ENCODE results near the gene AFF2.

Gene AFF2
- total RNA-seq = 1.2 to 2.6 reads per million in 2 experiments

DNA sequence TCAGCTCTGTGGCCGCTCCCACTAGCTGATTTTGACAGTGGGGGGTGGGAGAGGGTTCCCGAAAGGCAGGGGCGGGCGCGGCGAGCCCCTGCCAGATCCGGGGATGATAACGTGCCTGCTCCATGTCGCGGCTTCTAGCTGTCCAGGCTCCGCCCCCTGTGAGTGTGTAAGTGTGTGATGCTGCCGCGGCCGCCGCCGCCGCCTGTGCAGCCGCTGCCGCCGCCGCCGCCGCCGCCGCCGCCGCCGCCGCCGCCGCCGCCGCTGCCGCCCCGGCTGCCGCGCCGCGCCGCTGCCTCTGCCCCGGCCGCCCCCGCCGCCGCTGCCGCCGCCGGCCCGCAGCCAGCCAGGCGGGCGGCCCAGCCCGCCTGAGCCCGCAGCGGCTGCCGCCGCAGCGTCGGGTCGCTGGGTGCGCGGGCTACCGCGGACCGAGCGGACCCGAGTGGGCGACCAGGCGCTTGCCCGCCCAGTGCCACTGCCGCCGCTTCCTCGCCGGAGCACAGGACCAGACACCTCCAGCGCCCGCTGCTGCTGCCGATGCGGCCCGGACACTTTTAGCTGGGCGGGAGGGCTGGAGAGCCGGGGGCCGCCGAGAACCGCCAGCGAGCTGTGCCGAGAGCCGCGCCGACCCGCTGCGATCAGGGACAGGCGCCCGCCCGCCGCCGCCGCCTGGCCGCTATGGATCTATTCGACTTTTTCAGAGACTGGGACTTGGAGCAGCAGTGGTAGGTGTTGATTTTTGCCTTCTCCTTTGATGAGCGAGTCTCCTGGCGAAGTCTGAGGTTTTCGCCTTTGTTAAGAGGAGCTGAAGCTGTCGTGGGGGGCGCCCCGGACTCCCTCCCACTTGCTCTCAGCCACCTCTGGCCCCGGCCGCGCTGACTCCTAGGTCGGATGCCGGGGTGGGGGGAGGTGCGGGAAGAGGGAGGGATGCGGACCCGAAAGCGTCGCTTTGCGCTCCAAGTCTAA, at the start of gene AFF2:
Gene AFF2 (plus strand): TSS at position 195 of the 963 bp plus-strand sequence. CDS start 481 bp downstream, at position 676.
- no peak for DNase-seq (ENCODE audit: low read depth)

GRCh38 chrX:148457279-148457678, 43.1 kb upstream of the AFF2 start:
- DNase-seq (ENCODE audit: low read depth) = no peak

GRCh38 chrX:148459343-148459742, 41.1 kb upstream of the AFF2 start:
- DNase-seq (ENCODE audit: low read depth) = no peak

DNA sequence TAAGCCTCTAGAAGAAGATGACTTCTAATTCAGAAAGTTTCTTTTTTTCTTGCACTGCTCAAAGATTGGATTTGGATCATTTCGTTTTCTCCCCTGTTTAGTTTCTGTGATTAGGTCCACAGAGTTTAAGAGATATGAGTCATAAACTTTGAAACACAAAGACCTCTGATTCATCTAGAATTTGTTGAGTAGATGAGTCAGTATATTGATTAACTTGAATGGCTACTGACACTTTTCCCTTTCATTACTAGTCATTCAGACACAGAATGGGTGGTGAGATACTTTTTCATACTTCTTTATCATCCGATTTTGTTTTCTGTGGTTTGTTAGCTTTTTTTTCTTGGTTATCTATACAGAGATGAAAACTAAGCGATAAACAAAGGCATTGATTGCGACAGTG, 34.1 kb upstream of the AFF2 start:
- no peak for DNase-seq (ENCODE audit: low read depth)

DNA sequence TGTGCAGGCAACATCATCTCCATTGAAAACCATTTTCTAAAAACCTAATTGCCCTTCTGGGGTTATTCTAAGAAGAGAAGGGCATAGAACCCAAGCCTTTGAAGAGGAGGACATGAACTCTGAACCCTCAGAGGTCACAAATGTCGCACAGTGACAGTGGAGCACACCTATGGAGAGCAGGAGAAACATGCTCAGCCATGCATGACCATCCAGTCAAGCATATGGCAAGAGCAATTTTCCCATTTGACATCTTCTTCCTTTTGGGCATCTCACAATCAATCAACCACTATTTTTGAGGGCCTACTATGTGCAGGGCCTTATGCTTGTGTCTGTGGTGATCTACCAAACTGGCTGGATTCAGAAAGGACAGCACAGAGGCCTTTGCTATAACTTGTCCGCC, 30.1 kb upstream of the AFF2 start:
- DNase-seq (ENCODE audit: low read depth) = no peak

DNA sequence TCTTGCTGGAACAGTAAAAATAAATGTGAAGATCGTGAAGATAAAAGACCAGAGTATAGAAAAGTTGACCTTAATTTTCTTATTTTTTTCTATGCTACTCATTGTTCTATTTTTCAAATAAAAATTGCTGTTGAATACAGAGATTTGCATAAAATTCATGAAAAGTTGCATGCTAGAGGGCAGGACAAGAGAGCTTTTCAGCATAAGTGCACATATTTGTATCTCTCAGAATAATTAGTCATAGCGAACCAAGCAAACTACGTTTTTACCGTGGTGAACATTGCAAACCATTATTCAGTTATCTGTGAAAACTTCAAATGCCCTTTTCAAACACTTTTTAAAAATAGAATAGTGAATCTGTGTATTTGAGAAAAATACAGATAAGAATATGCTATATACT, 26.4 kb upstream of the AFF2 start:
- no peak for DNase-seq (ENCODE audit: low read depth)

DNA sequence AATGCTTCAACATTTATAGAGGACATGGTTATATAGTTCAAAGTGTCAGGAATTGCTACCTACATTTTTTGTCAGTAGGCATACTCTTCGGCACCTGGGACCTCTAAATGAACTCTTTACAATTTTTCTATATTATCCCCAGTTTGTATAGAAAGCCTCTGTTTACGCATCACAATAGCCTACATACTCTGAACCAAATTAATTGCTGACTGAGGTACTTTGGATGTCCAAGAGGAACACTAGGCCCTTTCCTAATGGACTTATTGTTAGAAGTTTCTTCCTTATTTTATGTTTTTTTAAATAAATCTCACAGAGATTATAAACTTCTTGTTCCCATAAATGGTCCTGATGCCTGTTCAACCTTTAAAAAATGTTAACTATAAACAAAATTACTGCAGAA, 8.4 kb upstream of the AFF2 start:
- DNase-seq (ENCODE audit: low read depth) = no peak

GRCh38 chrX:148495176-148495575, 5.2 kb upstream of the AFF2 start:
- DNase-seq (ENCODE audit: low read depth) = no peak

DNA sequence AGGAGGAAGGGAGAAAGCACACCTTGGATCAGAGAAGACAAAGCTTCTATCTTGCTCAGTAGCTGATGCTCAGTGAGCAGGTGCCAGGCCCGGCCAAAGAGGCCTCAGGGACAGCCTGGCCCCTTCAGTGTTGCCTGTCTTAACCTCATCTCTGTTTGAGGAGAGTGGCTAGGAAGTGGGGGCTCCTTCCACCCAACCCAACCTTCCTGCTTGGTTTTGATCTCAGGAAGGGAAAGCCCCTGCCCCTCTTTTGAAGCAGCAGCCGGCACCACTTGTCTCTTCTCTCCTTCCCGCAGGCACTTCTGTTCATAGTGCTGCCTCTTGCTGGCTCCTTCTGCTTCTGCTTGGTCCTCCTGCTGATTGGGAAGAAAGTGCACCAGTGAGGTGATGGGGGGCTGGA, 2.4 kb upstream of the AFF2 start:
- DNase-seq (ENCODE audit: low read depth) = no peak

GRCh38 chrX:148499638-148500422, 587 bp upstream of the AFF2 start:
- no peak for DNase-seq (ENCODE audit: low read depth)

DNA sequence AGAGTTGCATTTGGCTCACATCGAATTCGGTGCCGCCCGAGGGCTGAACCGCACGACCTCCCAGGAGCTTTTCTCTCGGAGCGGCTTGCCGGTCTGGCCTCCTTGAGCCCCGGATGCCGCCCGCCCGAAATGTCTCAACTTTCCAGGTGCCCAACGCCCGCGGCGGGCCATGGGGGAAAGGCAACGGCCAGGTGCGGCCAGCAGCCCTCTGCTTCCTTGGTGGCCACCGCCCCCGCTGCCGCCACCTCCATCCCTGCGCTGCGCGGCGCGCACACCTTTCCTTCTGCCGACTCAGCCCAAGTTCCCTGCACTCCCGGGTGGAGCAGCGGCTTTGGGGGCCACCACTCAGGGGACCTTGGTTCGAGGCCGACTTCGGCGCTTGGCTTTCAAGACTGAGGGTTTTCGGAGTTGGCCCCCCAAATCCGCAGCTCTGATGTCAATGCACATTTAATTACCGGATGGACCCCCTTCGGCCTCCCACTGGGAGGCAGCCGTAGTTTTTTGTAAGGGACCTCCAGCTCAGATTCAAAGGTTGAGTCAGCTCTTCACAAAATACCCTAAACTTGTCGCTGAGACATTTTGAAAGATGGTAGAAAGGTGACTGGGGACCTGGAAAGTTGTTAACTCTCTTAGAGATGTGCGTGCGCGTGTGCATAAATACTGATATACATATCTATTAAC, 1.1 kb downstream of the AFF2 start:
- no peak for DNase-seq (ENCODE audit: low read depth)

DNA sequence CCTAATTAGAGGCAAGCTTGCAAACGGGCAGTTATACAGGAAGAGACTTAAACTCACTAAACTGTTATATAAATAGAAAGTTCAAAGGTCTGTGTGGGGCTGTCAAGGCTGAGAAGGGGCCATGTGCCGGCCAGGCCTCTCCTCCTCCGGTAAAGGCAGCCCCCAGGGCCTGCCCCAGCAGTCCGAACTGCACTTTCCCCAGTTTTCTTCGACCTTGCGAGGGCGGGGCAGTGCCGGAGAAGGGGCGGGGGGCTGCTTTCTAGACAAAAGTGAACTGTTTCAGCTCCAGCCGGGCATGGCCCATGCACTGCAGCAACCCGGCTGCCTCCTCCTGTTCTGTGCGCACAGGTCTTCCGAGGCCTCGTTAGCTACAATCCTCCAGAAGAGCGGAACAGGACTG, 4.1 kb downstream of the AFF2 start:
- no peak for DNase-seq (ENCODE audit: low read depth)

- DNase-seq (ENCODE audit: low read depth) = no peak
Measured at GRCh38 chrX:148507418-148507817, 7.0 kb downstream of the AFF2 start.

DNA sequence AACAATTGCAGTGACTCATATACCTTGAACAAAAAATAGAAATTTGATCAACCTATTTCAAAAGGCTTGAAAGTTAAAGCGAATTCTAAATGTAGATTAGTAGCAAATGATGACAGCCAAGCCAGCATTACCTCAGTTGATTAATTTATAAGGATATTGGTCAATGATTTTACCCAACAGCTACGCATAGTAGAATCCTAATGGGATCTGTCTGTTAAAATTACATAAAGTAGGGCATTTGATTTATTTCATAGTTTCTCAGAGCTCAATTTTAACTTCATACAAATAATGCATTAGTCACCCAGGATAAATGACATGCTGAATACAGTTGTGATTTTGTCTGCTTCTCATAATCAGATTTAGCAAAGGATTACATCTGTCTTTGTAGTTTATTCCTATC, 12.0 kb downstream of the AFF2 start:
- no peak for DNase-seq (ENCODE audit: low read depth)

GRCh38 chrX:148513661-148514060, 13.2 kb downstream of the AFF2 start:
- DNase-seq (ENCODE audit: low read depth) = no peak

DNA sequence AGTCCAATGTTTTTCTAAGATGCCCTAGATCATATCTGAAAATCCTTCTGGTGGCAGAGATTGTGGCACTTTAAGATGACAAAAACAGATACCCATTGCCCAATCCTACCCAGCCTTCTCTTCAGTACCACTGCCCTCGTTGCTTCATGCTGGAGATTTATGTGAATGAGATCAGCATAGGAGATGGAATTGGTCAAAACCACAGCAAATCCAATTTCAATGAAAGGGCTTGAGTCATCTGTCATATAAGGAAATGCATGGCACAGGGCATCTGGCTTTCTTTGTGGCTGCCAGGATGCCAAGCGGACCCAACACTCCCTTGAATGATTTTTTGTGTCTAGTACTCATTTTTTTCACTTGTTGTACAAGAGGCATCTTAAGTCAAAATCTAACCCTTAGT, 16.8 kb downstream of the AFF2 start:
- DNase-seq (ENCODE audit: low read depth) = no peak

DNA sequence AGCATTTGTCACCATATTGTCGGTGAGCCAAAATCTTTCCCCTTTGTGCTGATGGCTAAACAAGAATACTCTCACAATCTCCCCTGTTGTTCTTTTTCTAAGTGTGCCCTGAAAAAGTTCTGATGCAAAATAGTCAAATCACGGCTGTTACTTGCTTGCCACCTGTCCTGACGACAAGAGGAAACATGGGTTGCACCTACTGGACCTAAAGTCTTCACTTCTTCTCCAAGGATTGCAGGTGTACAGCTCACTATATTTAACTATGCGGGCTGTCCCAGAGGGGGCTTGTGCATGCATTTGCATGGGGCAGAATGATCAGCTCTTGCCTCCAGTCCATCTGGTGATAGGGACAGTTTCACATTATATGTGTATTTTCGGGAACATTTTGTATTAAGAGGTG, 21.6 kb downstream of the AFF2 start:
- DNase-seq (ENCODE audit: low read depth) = no peak

DNA sequence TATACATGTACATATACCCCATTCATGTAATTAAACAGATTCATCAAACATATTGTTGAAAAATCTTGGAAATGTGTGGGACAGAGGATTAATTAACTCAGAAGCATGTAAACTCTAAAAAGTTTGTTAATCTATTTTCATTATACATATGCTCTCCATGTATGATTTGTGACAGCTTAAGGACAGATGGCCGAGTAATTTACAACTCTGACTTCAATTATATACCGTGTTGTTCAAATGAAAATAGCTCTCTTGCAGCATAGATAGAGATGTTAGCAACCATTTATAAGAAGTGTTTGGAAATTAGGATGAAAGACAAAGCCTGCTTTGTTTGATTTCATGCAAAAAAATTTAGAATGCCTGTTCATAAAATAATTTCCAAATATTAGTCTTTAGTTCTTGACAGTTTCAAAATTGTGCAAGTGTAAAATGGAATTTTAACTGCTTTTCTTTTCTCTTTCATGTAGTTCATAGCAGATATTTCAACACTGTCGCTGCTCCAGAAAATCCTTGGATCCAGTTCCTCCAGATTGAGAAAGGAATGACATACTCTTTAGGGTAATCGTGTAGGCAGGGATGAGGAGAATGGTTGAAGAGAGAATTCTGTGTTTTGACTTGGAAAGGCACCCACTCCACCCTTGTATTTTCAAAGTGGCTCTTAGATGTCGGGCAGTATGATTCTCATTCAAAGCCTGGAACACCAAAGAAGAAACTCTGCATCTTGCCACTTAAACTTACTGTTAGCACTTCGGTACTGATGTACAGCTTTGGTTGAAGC, 23.1 kb downstream of the AFF2 start:
- DNase-seq (ENCODE audit: low read depth) = no peak

DNA sequence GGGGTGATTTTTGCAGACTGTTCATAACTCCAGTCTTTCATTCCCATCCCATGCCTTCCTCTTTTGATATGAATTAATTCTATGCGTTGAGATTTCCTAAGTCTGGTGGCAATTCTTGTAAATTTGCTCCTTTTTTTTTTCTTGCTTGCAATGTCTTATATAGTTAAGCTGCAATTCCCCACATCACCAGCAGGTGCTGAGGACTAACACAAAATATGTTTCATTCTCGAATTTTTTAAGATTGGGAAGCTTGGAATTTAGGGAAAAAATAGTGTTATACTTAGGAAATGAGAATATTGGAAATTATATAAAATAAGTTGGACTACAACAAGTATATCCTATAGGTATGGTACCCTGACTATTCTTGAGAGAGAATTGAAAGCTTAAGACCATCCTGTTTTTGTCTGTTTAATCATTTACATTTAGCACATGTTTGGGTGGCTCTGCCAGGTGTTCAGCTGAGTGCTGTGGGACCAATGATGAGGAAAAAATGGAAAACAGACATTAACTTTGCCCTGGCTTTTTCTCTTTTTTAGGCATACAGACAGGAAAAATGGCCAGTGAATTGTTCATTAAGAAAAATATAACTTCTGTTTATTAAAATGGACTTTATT, 30.2 kb downstream of the AFF2 start:
- no peak for DNase-seq (ENCODE audit: low read depth)

DNA sequence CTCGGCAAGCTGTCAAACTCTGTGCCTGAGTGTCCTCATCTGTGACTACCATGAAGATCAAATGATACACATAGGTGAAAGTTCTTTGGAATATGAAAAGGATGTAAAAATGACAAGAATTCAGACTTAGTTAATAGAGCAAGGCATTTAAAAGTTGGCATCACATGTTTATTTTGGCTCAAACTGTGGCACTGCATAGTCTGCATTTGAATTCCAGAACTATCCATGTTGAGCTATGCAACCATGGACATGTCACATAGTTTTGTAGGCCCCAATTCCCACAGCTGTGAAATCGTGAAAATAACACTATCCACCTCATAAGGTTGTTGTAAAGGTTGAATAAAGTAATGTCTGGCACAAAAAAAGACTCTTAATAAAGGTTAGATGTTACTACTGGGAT, 33.9 kb downstream of the AFF2 start:
- DNase-seq (ENCODE audit: low read depth) = no peak

DNA sequence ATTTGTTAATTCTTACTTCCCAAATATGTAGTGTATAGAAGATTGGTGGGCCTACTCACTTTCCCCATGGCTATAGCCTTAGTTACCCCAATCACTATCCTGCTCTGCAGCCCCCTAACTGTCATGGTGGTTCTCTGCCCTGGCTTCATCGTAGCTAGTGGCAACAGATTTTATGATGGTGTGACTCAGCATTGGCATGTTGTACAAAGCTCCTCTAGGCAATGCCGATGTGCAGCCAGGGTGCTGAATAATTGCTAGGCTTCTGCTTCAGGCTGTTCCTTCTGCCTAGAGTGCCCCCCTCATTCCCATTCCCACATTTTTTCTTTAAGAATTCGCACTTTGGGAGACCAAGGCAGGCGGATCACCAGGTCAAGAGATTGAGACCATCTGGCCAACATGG, 35.2 kb downstream of the AFF2 start:
- no peak for DNase-seq (ENCODE audit: low read depth)
